HEK293 (cell line): ENCODE results near the gene SLCO4A1.

Experiments used
- FEZF1 ChIP-seq: fragments of 450-650 bp; formaldehyde crosslinking; IDR thresholded peaks from 2 replicates; pipeline ENCODE4 v1.5.1; 2016; ENCODE audit warnings: missing biosample characterization, missing genetic modification characterization
- GLI4 ChIP-seq: fragments of 450-650 bp; formaldehyde crosslinking; IDR thresholded peaks from 2 replicates; pipeline ENCODE4 v1.5.1; 2016; ENCODE audit warnings: missing biosample characterization, missing genetic modification characterization
- HOXA7 ChIP-seq: sonication (generic); formaldehyde crosslinking; IDR thresholded peaks from 2 replicates; pipeline ENCODE4 v1.8.1; 2022; ENCODE audit warnings: missing genetic modification reagents, borderline replicate concordance
- KLF7 ChIP-seq: fragments of 450-650 bp; formaldehyde crosslinking; IDR thresholded peaks from 2 replicates; pipeline ENCODE4 v1.5.1; 2016; ENCODE audit warnings: missing biosample characterization, missing genetic modification characterization, borderline replicate concordance
- PRDM1 ChIP-seq: fragments of 450-650 bp; formaldehyde crosslinking; IDR thresholded peaks from 2 replicates; pipeline ENCODE4; 2016; ENCODE audit warnings: missing biosample characterization, missing genetic modification characterization
- TCF7L2 ChIP-seq: IDR thresholded peaks from 2 replicates; pipeline ENCODE4 v1.6.1; 2011; ENCODE audit warnings: low read depth, mild to moderate bottlenecking, inconsistent platforms, low read length, moderate library complexity, borderline replicate concordance
- ZFP69B ChIP-seq: fragments of 450-650 bp; formaldehyde crosslinking; IDR thresholded peaks from 2 replicates; pipeline ENCODE4 v1.5.1; 2016; ENCODE audit warnings: missing biosample characterization, missing genetic modification characterization
- ZNF132 ChIP-seq: fragments of 450-650 bp; formaldehyde crosslinking; IDR thresholded peaks from 2 replicates; pipeline ENCODE4 v1.5.1; 2017; ENCODE audit warnings: missing biosample characterization, missing genetic modification characterization, borderline replicate concordance
- ZNF138 ChIP-seq: fragments of 450-650 bp; formaldehyde crosslinking; IDR thresholded peaks from 2 replicates; pipeline ENCODE4 v1.5.1; 2016; ENCODE audit warnings: missing biosample characterization, missing genetic modification characterization, borderline replicate concordance
- ZNF155 ChIP-seq: fragments of 450-650 bp; formaldehyde crosslinking; IDR thresholded peaks from 2 replicates; pipeline ENCODE4 v1.5.1; 2016; ENCODE audit warnings: missing biosample characterization, missing genetic modification characterization
- ZNF16 ChIP-seq: fragments of 450-650 bp; formaldehyde crosslinking; IDR thresholded peaks from 2 replicates; pipeline ENCODE4 v1.5.1; 2016; ENCODE audit warnings: low read depth, missing biosample characterization, missing genetic modification characterization
- ZNF211 ChIP-seq: fragments of 450-650 bp; formaldehyde crosslinking; IDR thresholded peaks from 2 replicates; pipeline ENCODE4 v1.5.1; 2016; ENCODE audit warnings: low read depth, missing biosample characterization, missing genetic modification characterization
- ZNF248 ChIP-seq: fragments of 450-650 bp; formaldehyde crosslinking; IDR thresholded peaks from 2 replicates; pipeline ENCODE4 v1.5.1; 2017; ENCODE audit warnings: missing biosample characterization, missing genetic modification characterization
- ZNF510 ChIP-seq: fragments of 450-650 bp; formaldehyde crosslinking; IDR thresholded peaks from 2 replicates; pipeline ENCODE4 v1.5.1; 2018; ENCODE audit warnings: mild to moderate bottlenecking, missing genetic modification characterization, missing biosample characterization; ENCODE audit not compliant: insufficient replicate concordance
- ZNF521 ChIP-seq: fragments of 450-650 bp; formaldehyde crosslinking; IDR thresholded peaks from 2 replicates; pipeline ENCODE4 v1.5.1; 2017; ENCODE audit warnings: missing biosample characterization, mild to moderate bottlenecking, missing genetic modification characterization
- ZNF544 ChIP-seq: fragments of 450-650 bp; formaldehyde crosslinking; IDR thresholded peaks from 2 replicates; pipeline ENCODE4 v1.5.0; 2017; ENCODE audit warnings: missing biosample characterization, missing genetic modification characterization
- ZNF561 ChIP-seq: fragments of 450-650 bp; IDR thresholded peaks from 2 replicates; pipeline ENCODE4 v1.5.1; 2018; ENCODE audit warnings: missing biosample characterization, missing genetic modification characterization, borderline replicate concordance
- ZNF654 ChIP-seq: fragments of 450-650 bp; formaldehyde crosslinking; IDR thresholded peaks from 2 replicates; pipeline ENCODE4 v1.5.1; 2016; ENCODE audit warnings: low read depth, missing biosample characterization, missing genetic modification characterization
- ZNF660 ChIP-seq: fragments of 450-650 bp; IDR thresholded peaks from 2 replicates; pipeline ENCODE4 v1.5.1; 2018; ENCODE audit warnings: missing biosample characterization, mild to moderate bottlenecking, missing genetic modification characterization
- ZNF843 ChIP-seq: fragments of 450-650 bp; formaldehyde crosslinking; IDR thresholded peaks from 2 replicates; pipeline ENCODE4 v1.5.1; 2016; ENCODE audit warnings: missing biosample characterization, missing genetic modification characterization
- ZSCAN23 ChIP-seq: fragments of 450-650 bp; formaldehyde crosslinking; IDR thresholded peaks from 2 replicates; pipeline ENCODE4 v1.5.1; 2016; ENCODE audit warnings: missing biosample characterization, missing genetic modification characterization
- TF ChIP-seq, protein P1 (sequence below): fragments of 450-650 bp; formaldehyde crosslinking; IDR thresholded peaks from 2 replicates; pipeline ENCODE4 v1.5.1; 2016; ENCODE audit warnings: missing biosample characterization, missing genetic modification characterization
- TF ChIP-seq, protein P2 (sequence below): fragments of 450-650 bp; formaldehyde crosslinking; IDR thresholded peaks from 2 replicates; pipeline ENCODE4; 2016; ENCODE audit warnings: missing biosample characterization, missing genetic modification characterization
- TF ChIP-seq, protein P3 (sequence below): fragments of 450-650 bp; formaldehyde crosslinking; IDR thresholded peaks from 2 replicates; pipeline ENCODE4 v1.5.1; 2016; ENCODE audit warnings: missing biosample characterization, missing genetic modification characterization
- TF ChIP-seq, protein P4 (sequence below): fragments of 450-650 bp; formaldehyde crosslinking; IDR thresholded peaks from 2 replicates; pipeline ENCODE4 v1.5.1; 2016; ENCODE audit warnings: missing biosample characterization, missing genetic modification characterization
- TF ChIP-seq, protein P5 (sequence below): sonication (generic); formaldehyde crosslinking; IDR thresholded peaks from 2 replicates; pipeline ENCODE4 v1.8.1; 2022; ENCODE audit warnings: mild to moderate bottlenecking, moderate library complexity, missing genetic modification reagents
- TF ChIP-seq, protein P6 (sequence below): fragments of 450-650 bp; formaldehyde crosslinking; IDR thresholded peaks from 2 replicates; pipeline ENCODE4 v1.5.1; 2016; ENCODE audit warnings: missing biosample characterization, missing genetic modification characterization

Gene SLCO4A1

DNA sequence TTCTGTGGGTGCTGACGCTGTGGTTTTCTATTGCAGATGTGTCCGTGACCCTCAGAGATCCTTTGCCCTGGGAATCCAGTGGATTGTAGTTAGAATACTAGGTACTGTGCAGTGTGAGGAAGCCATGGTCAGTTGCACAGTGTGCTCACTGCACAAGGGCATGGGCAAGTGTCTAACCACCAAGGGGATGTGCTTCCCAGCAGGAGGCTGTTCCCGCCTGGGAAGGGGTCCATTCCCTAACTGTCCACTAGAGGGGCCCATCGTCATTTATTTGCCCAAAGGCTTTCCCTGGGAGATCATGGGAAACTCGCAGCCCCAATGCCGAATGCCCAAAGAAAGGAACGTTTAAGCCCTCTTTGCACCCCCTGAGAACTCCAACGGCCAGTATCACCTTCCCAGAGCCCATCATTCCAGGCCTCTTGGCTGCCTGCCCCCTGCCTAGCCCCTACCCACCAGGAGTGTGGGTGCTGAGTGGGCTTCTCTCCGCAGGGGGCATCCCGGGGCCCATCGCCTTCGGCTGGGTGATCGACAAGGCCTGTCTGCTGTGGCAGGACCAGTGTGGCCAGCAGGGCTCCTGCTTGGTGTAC is 26.2 kb downstream of the SLCO4A1 start (continued):
- TF ChIP-seq, protein P1, sequence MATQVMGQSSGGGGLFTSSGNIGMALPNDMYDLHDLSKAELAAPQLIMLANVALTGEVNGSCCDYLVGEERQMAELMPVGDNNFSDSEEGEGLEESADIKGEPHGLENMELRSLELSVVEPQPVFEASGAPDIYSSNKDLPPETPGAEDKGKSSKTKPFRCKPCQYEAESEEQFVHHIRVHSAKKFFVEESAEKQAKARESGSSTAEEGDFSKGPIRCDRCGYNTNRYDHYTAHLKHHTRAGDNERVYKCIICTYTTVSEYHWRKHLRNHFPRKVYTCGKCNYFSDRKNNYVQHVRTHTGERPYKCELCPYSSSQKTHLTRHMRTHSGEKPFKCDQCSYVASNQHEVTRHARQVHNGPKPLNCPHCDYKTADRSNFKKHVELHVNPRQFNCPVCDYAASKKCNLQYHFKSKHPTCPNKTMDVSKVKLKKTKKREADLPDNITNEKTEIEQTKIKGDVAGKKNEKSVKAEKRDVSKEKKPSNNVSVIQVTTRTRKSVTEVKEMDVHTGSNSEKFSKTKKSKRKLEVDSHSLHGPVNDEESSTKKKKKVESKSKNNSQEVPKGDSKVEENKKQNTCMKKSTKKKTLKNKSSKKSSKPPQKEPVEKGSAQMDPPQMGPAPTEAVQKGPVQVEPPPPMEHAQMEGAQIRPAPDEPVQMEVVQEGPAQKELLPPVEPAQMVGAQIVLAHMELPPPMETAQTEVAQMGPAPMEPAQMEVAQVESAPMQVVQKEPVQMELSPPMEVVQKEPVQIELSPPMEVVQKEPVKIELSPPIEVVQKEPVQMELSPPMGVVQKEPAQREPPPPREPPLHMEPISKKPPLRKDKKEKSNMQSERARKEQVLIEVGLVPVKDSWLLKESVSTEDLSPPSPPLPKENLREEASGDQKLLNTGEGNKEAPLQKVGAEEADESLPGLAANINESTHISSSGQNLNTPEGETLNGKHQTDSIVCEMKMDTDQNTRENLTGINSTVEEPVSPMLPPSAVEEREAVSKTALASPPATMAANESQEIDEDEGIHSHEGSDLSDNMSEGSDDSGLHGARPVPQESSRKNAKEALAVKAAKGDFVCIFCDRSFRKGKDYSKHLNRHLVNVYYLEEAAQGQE (tag by site-specific recombination) = no peak
- TF ChIP-seq ZNF155 (tag by site-specific recombination) = no peak
- TF ChIP-seq, protein P2, sequence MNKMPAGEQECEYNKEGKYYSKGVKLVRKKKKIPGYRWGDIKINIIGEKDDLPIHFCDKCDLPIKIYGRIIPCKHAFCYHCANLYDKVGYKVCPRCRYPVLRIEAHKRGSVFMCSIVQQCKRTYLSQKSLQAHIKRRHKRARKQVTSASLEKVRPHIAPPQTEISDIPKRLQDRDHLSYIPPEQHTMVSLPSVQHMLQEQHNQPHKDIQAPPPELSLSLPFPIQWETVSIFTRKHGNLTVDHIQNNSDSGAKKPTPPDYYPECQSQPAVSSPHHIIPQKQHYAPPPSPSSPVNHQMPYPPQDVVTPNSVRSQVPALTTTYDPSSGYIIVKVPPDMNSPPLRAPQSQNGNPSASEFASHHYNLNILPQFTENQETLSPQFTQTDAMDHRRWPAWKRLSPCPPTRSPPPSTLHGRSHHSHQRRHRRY = no peak
- no peak for TF ChIP-seq HOXA7 (CRISPR knock-in tag)
- TF ChIP-seq ZNF16 = no peak
- no peak for TF ChIP-seq ZNF544 (tag by site-specific recombination)
- TF ChIP-seq ZNF510 (tag by site-specific recombination) = no peak
- TF ChIP-seq KLF7 (tag by site-specific recombination) = no peak
- peak; percentile 87; the same call in 1 of the 2 replicates for TF ChIP-seq ZNF561 (tag by site-specific recombination)
- TF ChIP-seq ZNF248 (tag by site-specific recombination) = no peak
- TF ChIP-seq, protein P3, sequence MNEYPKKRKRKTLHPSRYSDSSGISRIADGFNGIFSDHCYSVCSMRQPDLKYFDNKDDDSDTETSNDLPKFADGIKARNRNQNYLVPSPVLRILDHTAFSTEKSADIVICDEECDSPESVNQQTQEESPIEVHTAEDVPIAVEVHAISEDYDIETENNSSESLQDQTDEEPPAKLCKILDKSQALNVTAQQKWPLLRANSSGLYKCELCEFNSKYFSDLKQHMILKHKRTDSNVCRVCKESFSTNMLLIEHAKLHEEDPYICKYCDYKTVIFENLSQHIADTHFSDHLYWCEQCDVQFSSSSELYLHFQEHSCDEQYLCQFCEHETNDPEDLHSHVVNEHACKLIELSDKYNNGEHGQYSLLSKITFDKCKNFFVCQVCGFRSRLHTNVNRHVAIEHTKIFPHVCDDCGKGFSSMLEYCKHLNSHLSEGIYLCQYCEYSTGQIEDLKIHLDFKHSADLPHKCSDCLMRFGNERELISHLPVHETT (tag by site-specific recombination) = peak; percentile 61; the same call in 1 of the 2 replicates
- no peak for TF ChIP-seq FEZF1
- no peak for TF ChIP-seq ZSCAN23
- no peak for TF ChIP-seq ZNF521 (tag by site-specific recombination)
- TF ChIP-seq ZNF660 (tag by site-specific recombination) = no peak
- TF ChIP-seq ZFP69B (tag by site-specific recombination) = peak; percentile 25; the same call in 1 of the 2 replicates
- TF ChIP-seq, protein P4, sequence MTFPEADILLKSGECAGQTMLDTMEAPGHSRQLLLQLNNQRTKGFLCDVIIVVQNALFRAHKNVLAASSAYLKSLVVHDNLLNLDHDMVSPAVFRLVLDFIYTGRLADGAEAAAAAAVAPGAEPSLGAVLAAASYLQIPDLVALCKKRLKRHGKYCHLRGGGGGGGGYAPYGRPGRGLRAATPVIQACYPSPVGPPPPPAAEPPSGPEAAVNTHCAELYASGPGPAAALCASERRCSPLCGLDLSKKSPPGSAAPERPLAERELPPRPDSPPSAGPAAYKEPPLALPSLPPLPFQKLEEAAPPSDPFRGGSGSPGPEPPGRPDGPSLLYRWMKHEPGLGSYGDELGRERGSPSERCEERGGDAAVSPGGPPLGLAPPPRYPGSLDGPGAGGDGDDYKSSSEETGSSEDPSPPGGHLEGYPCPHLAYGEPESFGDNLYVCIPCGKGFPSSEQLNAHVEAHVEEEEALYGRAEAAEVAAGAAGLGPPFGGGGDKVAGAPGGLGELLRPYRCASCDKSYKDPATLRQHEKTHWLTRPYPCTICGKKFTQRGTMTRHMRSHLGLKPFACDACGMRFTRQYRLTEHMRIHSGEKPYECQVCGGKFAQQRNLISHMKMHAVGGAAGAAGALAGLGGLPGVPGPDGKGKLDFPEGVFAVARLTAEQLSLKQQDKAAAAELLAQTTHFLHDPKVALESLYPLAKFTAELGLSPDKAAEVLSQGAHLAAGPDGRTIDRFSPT (tag by site-specific recombination) = no peak
- TF ChIP-seq ZNF211 (tag by site-specific recombination) = no peak
- no peak for TF ChIP-seq PRDM1 (tag by site-specific recombination)
- TF ChIP-seq ZNF138 (tag by site-specific recombination) = no peak
- TF ChIP-seq ZNF654 (tag by site-specific recombination) = peak; percentile 88
- TF ChIP-seq ZNF843 (tag by site-specific recombination) = no peak
- TF ChIP-seq GLI4 (tag by site-specific recombination) = no peak
- TF ChIP-seq, protein P5, sequence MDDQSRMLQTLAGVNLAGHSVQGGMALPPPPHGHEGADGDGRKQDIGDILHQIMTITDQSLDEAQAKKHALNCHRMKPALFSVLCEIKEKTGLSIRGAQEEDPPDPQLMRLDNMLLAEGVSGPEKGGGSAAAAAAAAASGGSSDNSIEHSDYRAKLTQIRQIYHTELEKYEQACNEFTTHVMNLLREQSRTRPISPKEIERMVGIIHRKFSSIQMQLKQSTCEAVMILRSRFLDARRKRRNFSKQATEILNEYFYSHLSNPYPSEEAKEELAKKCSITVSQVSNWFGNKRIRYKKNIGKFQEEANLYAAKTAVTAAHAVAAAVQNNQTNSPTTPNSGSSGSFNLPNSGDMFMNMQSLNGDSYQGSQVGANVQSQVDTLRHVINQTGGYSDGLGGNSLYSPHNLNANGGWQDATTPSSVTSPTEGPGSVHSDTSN = 0 out of 2 replicates have a peak, but pooled peaks have one; percentile 50
- TF ChIP-seq ZNF132 (tag by site-specific recombination) = no peak
- TF ChIP-seq, protein P6, sequence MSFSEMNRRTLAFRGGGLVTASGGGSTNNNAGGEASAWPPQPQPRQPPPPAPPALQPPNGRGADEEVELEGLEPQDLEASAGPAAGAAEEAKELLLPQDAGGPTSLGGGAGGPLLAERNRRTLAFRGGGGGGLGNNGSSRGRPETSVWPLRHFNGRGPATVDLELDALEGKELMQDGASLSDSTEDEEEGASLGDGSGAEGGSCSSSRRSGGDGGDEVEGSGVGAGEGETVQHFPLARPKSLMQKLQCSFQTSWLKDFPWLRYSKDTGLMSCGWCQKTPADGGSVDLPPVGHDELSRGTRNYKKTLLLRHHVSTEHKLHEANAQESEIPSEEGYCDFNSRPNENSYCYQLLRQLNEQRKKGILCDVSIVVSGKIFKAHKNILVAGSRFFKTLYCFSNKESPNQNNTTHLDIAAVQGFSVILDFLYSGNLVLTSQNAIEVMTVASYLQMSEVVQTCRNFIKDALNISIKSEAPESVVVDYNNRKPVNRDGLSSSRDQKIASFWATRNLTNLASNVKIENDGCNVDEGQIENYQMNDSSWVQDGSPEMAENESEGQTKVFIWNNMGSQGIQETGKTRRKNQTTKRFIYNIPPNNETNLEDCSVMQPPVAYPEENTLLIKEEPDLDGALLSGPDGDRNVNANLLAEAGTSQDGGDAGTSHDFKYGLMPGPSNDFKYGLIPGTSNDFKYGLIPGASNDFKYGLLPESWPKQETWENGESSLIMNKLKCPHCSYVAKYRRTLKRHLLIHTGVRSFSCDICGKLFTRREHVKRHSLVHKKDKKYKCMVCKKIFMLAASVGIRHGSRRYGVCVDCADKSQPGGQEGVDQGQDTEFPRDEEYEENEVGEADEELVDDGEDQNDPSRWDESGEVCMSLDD (tag by site-specific recombination) = no peak; the same call in 1 of the 2 replicates
- no peak for TF ChIP-seq TCF7L2
